IMR-90 (cell line): ENCODE results near the gene NBEA. TPM values are rescaled to one million over a fixed set of nuclear protein-coding genes. Genes with fewer than 3 reads are reported as not detected.
"Not testable (repeated sequence)": the region's sequence is repeated elsewhere in the genome, so short reads cannot be mapped to it uniquely, and the experiment has no call there.

Experiments
- ATAC-seq: fragments of 200-7000 bp; cut with Tn5 transposase; 2 replicates; pipeline ENCODE4 v1.9.1; 2020; ENCODE audit warnings: low read depth, mild to moderate bottlenecking, moderate library complexity
- BruUV-seq: library from RNA; stranded (reverse); fragments of 400-500 nt; replicated peaks from 2 replicates; lab custom pipeline; 2021; lab: Mats Ljungman, UMichigan
- CTCF ChIA-PET: fragments of 300-600 bp; formaldehyde crosslinking; extraction: SDS; loops from one replicate; lab custom pipeline; 2021; ENCODE audit warnings: antibody characterized with exemption; lab: Yijun Ruan, JAX
- POLR2A ChIA-PET: fragments of 300-600 bp; sonication (Branson Sonifier 250); formaldehyde crosslinking; loops from one replicate; lab custom pipeline; 2022; ENCODE audit warnings: antibody characterized with exemption; ENCODE audit not compliant: unreplicated experiment; lab: Charles Lee
- DNase-seq: peaks from one replicate; pipeline ENCODE4 v3.0.0; 2013
- H2AFZ ChIP-seq: replicated peaks from 2 replicates; pipeline ENCODE3; 2013; ENCODE audit warnings: low read length, mild to moderate bottlenecking; ENCODE audit not compliant: poor library complexity
- H2AK5ac ChIP-seq: 2 replicates; pipeline ENCODE4 v1.6.1; 2013; ENCODE audit warnings: low read depth, low read length, inconsistent platforms
- H2AK9ac ChIP-seq: replicated peaks from 2 replicates; pipeline ENCODE3; 2013; ENCODE audit warnings: mild to moderate bottlenecking, low read depth, low read length, moderate library complexity; ENCODE audit not compliant: poor library complexity
- H2BK120ac ChIP-seq: 2 replicates; pipeline ENCODE4 v1.6.1; 2013; ENCODE audit warnings: low read depth, low read length, inconsistent platforms
- H2BK15ac ChIP-seq: 3 replicates; pipeline ENCODE4 v1.6.1; 2013; ENCODE audit warnings: low read depth, low read length, inconsistent platforms
- H2BK20ac ChIP-seq: 2 replicates; pipeline ENCODE4 v1.6.1; 2013; ENCODE audit warnings: low read depth, mild to moderate bottlenecking, inconsistent platforms, low read length, moderate library complexity
- H2BK5ac ChIP-seq: 2 replicates; pipeline ENCODE4 v1.6.1; 2013; ENCODE audit warnings: mild to moderate bottlenecking, low read depth, low read length, inconsistent platforms; ENCODE audit not compliant: poor library complexity, severe bottlenecking
- H3K14ac ChIP-seq: replicated peaks from 2 replicates; pipeline ENCODE4 v1.6.1; 2013; ENCODE audit warnings: low read depth, low read length, inconsistent platforms
- H3K18ac ChIP-seq: 2 replicates; pipeline ENCODE4 v1.6.1; 2013; ENCODE audit warnings: low read depth, low read length, control low read depth
- H3K23ac ChIP-seq: 2 replicates; pipeline ENCODE4 v1.6.1; 2013; ENCODE audit warnings: low read depth, low read length, inconsistent platforms
- H3K27ac ChIP-seq: 2 replicates; pipeline ENCODE4 v1.5.1; 2013; ENCODE audit warnings: mild to moderate bottlenecking, control low read depth, low read length; ENCODE audit not compliant: insufficient read depth
- H3K27me3 ChIP-seq: 2 replicates; pipeline ENCODE4 v1.6.1; 2013; ENCODE audit warnings: low read length; ENCODE audit not compliant: control insufficient read depth, insufficient read depth
- H3K36me3 ChIP-seq: 2 replicates; pipeline ENCODE4 v1.6.1; 2013; ENCODE audit warnings: low read length, mixed read lengths; ENCODE audit not compliant: control insufficient read depth, insufficient read depth
- H3K4ac ChIP-seq: 2 replicates; pipeline ENCODE4 v1.6.1; 2013; ENCODE audit warnings: low read depth, low read length, inconsistent platforms
- H3K4me1 ChIP-seq: 2 replicates; pipeline ENCODE4 v1.6.1; 2013; ENCODE audit warnings: low read length, mixed read lengths; ENCODE audit not compliant: control insufficient read depth, insufficient read depth
- H3K4me2 ChIP-seq: 2 replicates; pipeline ENCODE4 v1.6.1; 2013; ENCODE audit warnings: low read depth, mild to moderate bottlenecking, control low read depth, low read length, moderate library complexity
- H3K4me3 ChIP-seq: 2 replicates; pipeline ENCODE4 v1.5.1; 2013; ENCODE audit warnings: low read depth, mild to moderate bottlenecking, control low read depth, low read length, moderate library complexity; ENCODE audit not compliant: insufficient read depth
- H3K56ac ChIP-seq: 2 replicates; pipeline ENCODE4 v1.6.1; 2013; ENCODE audit warnings: low read length, inconsistent platforms; ENCODE audit not compliant: insufficient read depth; ENCODE audit errors: extremely low read depth
- H3K79me1 ChIP-seq, 2 experiments: 2 replicates each; pipeline ENCODE4 v1.6.1; 2013; ENCODE audit warnings: low read length in 2 of 2, inconsistent platforms in 1 of 2, low read depth in 1 of 2
- H3K9ac ChIP-seq: 2 replicates; pipeline ENCODE4 v1.6.1; 2013; ENCODE audit warnings: low read depth, low read length, control low read depth
- H3K9me1 ChIP-seq: 2 replicates; pipeline ENCODE4 v1.6.1; 2013; ENCODE audit warnings: low read length, inconsistent platforms; ENCODE audit not compliant: insufficient read depth
- H3K9me3 ChIP-seq: 2 replicates; pipeline ENCODE4 v1.6.1; 2013; ENCODE audit warnings: low read length; ENCODE audit not compliant: control insufficient read depth, insufficient read depth
- H4K20me1 ChIP-seq: 2 replicates; pipeline ENCODE4 v1.6.1; 2013; ENCODE audit warnings: low read length, inconsistent platforms; ENCODE audit not compliant: insufficient read depth
- H4K5ac ChIP-seq: 2 replicates; pipeline ENCODE4 v1.6.1; 2013; ENCODE audit warnings: mild to moderate bottlenecking, low read depth, low read length, control low read depth
- H4K8ac ChIP-seq, 2 experiments: 2 replicates each; pipeline ENCODE4 v1.6.1; 2013; ENCODE audit warnings: low read depth in 2 of 2, low read length in 2 of 2, control low read depth in 1 of 2, inconsistent platforms in 1 of 2
- H4K91ac ChIP-seq: 2 replicates; pipeline ENCODE4 v1.6.1; 2013; ENCODE audit warnings: low read depth, low read length, inconsistent platforms; ENCODE audit not compliant: insufficient read depth
- WGBS, 2 experiments: methylation state at CpG; one replicate each; pipeline versions ENCODE4 v1.1.5 to v1.1.7; 2013; ENCODE audit warnings: missing lambda C conversion rate in 2 of 2; ENCODE audit not compliant: insufficient read length in 1 of 2; ENCODE audit errors: extremely low coverage in 2 of 2; 5-methylcytosine and 5-hydroxymethylcytosine counted together
- dilution Hi-C: fragments of 300-500 bp; cut with HindIII; formaldehyde crosslinking; loops from one replicate; pipeline ENCODE4 v1.14.3; 2018; ENCODE audit warnings: low sequenced_read_pairs; ENCODE audit not compliant: unreplicated experiment
- in situ Hi-C: fragments of 300-500 bp; cut with MboI; formaldehyde crosslinking; loops from 3 replicates; pipeline ENCODE4 v1.14.3; 2019; ENCODE audit warnings: low sequenced_read_pairs, inconsistent platforms, mixed read lengths
- intact Hi-C: fragments of 100-400 bp; cut with micrococcal nuclease; formaldehyde crosslinking; loops from 2 replicates; pipeline ENCODE4 v1.10.0; 2022
- polyA plus RNA-seq, 3 experiments: library from polyadenylated mRNA; depleted of rRNA; stranded (reverse); fragments of >200 nt; gene quantifications; 2 replicates each; pipeline ENCODE4 v1.2.3, GENCODE V29; 2012; ENCODE audit warnings: low replicate concordance in 1 of 3
- total RNA-seq: library from RNA; depleted of rRNA; stranded (reverse); fragments of >200 nt; gene quantifications from 2 replicates; pipeline ENCODE4 v1.2.3, GENCODE V29; 2012

The NBEA gene
- total and polyA plus RNA-seq, 2 of the 4 experiments (the other 2 are of a cell fraction): 0.82 to 2.2 TPM

DNA sequence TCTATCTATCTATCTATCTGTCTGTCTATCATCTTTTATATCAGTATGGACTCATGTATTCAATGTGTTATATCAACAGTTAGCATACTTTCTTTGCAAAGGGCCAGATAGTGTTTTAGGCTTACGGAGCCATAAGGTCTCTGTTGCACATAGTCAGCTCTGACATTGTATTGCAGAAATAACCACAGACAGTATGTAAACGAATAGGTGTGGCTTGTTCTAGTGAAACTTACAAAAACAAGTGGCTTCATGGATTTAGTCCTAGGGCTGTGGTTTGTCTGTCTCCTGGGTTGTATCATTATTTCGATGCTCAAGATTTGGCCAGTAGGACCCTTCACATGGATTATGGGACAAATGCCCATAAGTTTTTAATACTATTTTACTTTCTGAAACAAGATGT lies 171.5 kb downstream of the NBEA start:
- H4K8ac ChIP-seq, DNase-seq, dilution Hi-C loops, H3K9ac ChIP-seq, ATAC-seq, H2BK5ac ChIP-seq, H2BK120ac ChIP-seq, H2AFZ ChIP-seq, H3K36me3 ChIP-seq, H4K5ac ChIP-seq, H4K20me1 ChIP-seq, H3K27me3 ChIP-seq, BruUV-seq, H2BK15ac ChIP-seq, H3K4ac ChIP-seq, H3K9me1 ChIP-seq, H2AK5ac ChIP-seq, H3K4me2 ChIP-seq, POLR2A ChIA-PET, H3K56ac ChIP-seq, H2AK9ac ChIP-seq, H3K4me1 ChIP-seq, H2BK20ac ChIP-seq, CTCF ChIA-PET, H3K4me3 ChIP-seq, H4K91ac ChIP-seq, H3K18ac ChIP-seq, intact Hi-C loops, H3K23ac ChIP-seq, H3K27ac ChIP-seq, in situ Hi-C loops, H3K79me1 ChIP-seq, H3K14ac ChIP-seq, H3K9me3 ChIP-seq: not testable (repeated sequence)
- WGBS, 2 experiments: no CpG with 5 or more reads among the region's 3 CpGs
